Neuronal stem cell (in vitro differentiated cells): ENCODE data around the gene OR6B2. TPM values are rescaled to one million over a fixed set of nuclear protein-coding genes. Genes with fewer than 3 reads are reported as not detected.

Source experiments
- DNase-seq: peaks from one replicate; pipeline ENCODE4 v3.0.0-alpha.2; 2013; ENCODE audit warnings: low spot score
- H2AFZ ChIP-seq: one replicate; pipeline ENCODE4 v1.6.1; 2013; ENCODE audit warnings: mild to moderate bottlenecking, low read length, inconsistent platforms
- H2AK5ac ChIP-seq: 2 replicates; pipeline ENCODE4 v1.6.1; 2013; ENCODE audit warnings: low read depth, mild to moderate bottlenecking, inconsistent platforms, low read length, moderate library complexity, mixed read lengths
- H2BK120ac ChIP-seq: 2 replicates; pipeline ENCODE4 v1.6.1; 2013; ENCODE audit warnings: low read depth, mild to moderate bottlenecking, inconsistent platforms, low read length, moderate library complexity, mixed read lengths
- H2BK12ac ChIP-seq: one replicate; pipeline ENCODE4 v1.6.1; 2013; ENCODE audit warnings: low read length, inconsistent platforms
- H2BK15ac ChIP-seq: 2 replicates; pipeline ENCODE4 v1.6.1; 2013; ENCODE audit warnings: mild to moderate bottlenecking, low read length, inconsistent platforms, mixed read lengths
- H2BK5ac ChIP-seq: one replicate; pipeline ENCODE4 v1.6.1; 2013; ENCODE audit warnings: inconsistent platforms, mild to moderate bottlenecking, low read length, moderate library complexity
- H3K14ac ChIP-seq: one replicate; pipeline ENCODE4 v1.6.1; 2013; ENCODE audit warnings: low read length, inconsistent platforms
- H3K18ac ChIP-seq: 2 replicates; pipeline ENCODE4 v1.6.1; 2013; ENCODE audit warnings: low read length, inconsistent platforms
- H3K23ac ChIP-seq: 2 replicates; pipeline ENCODE4 v1.6.1; 2013; ENCODE audit warnings: low read depth, mild to moderate bottlenecking, mixed read lengths, low read length, inconsistent platforms; ENCODE audit not compliant: poor library complexity
- H3K27ac ChIP-seq: replicated peaks from 3 replicates; pipeline ENCODE4 v1.5.1; 2013; ENCODE audit warnings: low read length, inconsistent platforms
- H3K27me3 ChIP-seq, 3 experiments: 2 replicates each; pipeline ENCODE4 v1.6.1; 2013; ENCODE audit warnings: low read length in 3 of 3, mild to moderate bottlenecking in 2 of 3, inconsistent platforms in 1 of 3, low read depth in 1 of 3, mixed read lengths in 1 of 3, moderate library complexity in 1 of 3; ENCODE audit not compliant: control insufficient read depth in 3 of 3, insufficient read depth in 3 of 3
- H3K36me3 ChIP-seq, 2 donors: replicated peaks in 1 of 2; 2 replicates each; pipeline ENCODE4 v1.6.1; 2013; ENCODE audit warnings: low read length in 2 of 2; ENCODE audit not compliant: control insufficient read depth in 2 of 2, insufficient read depth in 2 of 2
- H3K4ac ChIP-seq: 2 replicates; pipeline ENCODE4 v1.6.1; 2013; ENCODE audit warnings: inconsistent platforms, mild to moderate bottlenecking, low read length, moderate library complexity
- H3K4me1 ChIP-seq, 2 donors: 1 replicate in 1 of 2; 2 replicates in 1 of 2; pipeline ENCODE4 v1.6.1; 2013; ENCODE audit warnings: low read length in 2 of 2, low read depth in 1 of 2; ENCODE audit not compliant: control insufficient read depth in 2 of 2, insufficient read depth in 1 of 2
- H3K4me2 ChIP-seq: one replicate; pipeline ENCODE4 v1.6.1; 2013; ENCODE audit warnings: mild to moderate bottlenecking, low read length, inconsistent platforms; ENCODE audit not compliant: insufficient read depth, poor library complexity, severe bottlenecking
- H3K4me3 ChIP-seq, 2 donors: 2 replicates each; pipeline ENCODE4 v1.5.1; 2013; ENCODE audit warnings: low read length in 2 of 2, mild to moderate bottlenecking in 2 of 2, inconsistent platforms in 1 of 2, moderate library complexity in 1 of 2
- H3K79me1 ChIP-seq: one replicate; pipeline ENCODE4 v1.6.1; 2013; ENCODE audit warnings: low read depth, mild to moderate bottlenecking, inconsistent platforms, low read length, moderate library complexity
- H3K9ac ChIP-seq: one replicate; pipeline ENCODE4 v1.6.1; 2013; ENCODE audit warnings: mild to moderate bottlenecking, low read depth, low read length, inconsistent platforms; ENCODE audit not compliant: poor library complexity
- H3K9me3 ChIP-seq, 2 donors: replicated peaks in 1 of 2; 2 replicates each; pipeline versions ENCODE3 to v1.6.1; 2013; ENCODE audit warnings: low read length in 2 of 2, mild to moderate bottlenecking in 2 of 2, inconsistent platforms in 1 of 2, low read depth in 1 of 2, mixed read lengths in 1 of 2, moderate library complexity in 1 of 2; ENCODE audit not compliant: control insufficient read depth in 2 of 2, insufficient read depth in 1 of 2
- H4K8ac ChIP-seq: one replicate; pipeline ENCODE4 v1.6.1; 2013; ENCODE audit warnings: low read depth, mild to moderate bottlenecking, inconsistent platforms, low read length, moderate library complexity
- H4K91ac ChIP-seq: one replicate; pipeline ENCODE4 v1.6.1; 2013; ENCODE audit warnings: low read length, low read depth, mild to moderate bottlenecking, inconsistent platforms; ENCODE audit not compliant: poor library complexity
- WGBS, 2 donors: extraction: QIAGEN DNeasy Blood & Tissue Kit; methylation state at CpG; one replicate each; pipeline ENCODE4 v1.1.7; 2013; ENCODE audit warnings: missing lambda C conversion rate in 2 of 2, mixed read lengths in 1 of 2; ENCODE audit not compliant: insufficient read length in 2 of 2, insufficient replicate concordance in 1 of 2; ENCODE audit errors: extremely low coverage in 2 of 2; 5-methylcytosine and 5-hydroxymethylcytosine counted together
- polyA plus RNA-seq, 2 experiments: library from polyadenylated mRNA; stranded (reverse); fragments of 200-250 nt; gene quantifications; one replicate each; pipeline ENCODE4 v1.2.3, GENCODE V29; 2013

The OR6B2 gene
- polyA plus RNA-seq (2013, experiment 1 of 2) = not detected
- polyA plus RNA-seq (2013, experiment 2 of 2) = not detected

DNA sequence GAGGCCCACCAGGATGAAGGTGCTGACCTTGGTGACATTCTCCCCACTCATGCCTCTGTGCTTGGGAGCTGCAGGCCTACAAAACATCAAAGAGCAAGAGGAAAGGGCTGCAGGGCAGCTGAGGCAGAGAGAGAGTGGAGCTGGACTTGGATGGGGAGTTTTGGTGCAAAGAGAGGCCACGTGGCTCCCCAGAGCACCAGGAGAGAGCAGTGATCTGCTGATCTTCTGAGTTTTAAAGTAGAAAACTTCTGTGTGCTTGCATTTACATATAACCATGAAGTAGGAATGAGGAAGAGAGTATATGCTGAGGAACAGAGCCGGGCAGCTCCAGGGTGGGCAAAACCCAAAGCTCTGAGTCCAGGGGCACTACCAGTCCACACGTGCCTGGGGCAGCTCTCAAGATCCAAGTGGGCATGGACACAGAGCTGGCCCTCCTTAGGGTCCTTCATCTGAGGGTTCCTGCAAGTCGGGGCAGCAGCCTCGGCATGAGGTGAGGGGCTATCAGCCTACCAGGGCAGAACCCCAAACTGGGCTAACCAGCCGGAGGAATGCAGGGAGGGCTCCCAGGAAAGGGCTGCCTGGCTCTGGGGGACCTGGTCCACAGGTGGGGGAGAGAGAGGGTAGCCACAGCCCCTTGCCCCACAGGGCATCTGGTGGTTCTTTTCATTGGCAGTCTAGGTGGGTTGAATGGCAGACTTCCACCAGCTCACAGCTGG, at the start of gene OR6B2:
Gene OR6B2 (minus strand): TSS at position 51 of the 716 bp plus-strand sequence. CDS start 0 bp downstream, at position 51.
- no peaks in the 10 kb centered on the region for H3K79me1 ChIP-seq
- H3K4me1 ChIP-seq = no peaks in the 10 kb centered on the region
- no peak within 1 kb of the TSS for H3K9ac ChIP-seq
- H3K9me3 ChIP-seq = no peaks in the 10 kb centered on the region
- H3K18ac ChIP-seq = no peak within 1 kb of the TSS
- no peak within 1 kb of the TSS for H3K4me3 ChIP-seq
- H3K4me2 ChIP-seq = no peak within 1 kb of the TSS
- H3K27me3 ChIP-seq = peaks cover 0 to 26% (median 3%) of the 10 kb centered on the region in 3 experiments
- no peak within 1 kb of the TSS for H2BK12ac ChIP-seq
- DNase-seq = no peak
- H2AFZ ChIP-seq = no peak within 1 kb of the TSS
- no peak within 1 kb of the TSS for H2AK5ac ChIP-seq
- no CpG with 5 or more reads among the region's 6 CpGs for WGBS, 2 donors
- H3K27ac ChIP-seq = no peak within 1 kb of the TSS
- H3K23ac ChIP-seq = peak within 1 kb of the TSS; percentile 85
- no peak within 1 kb of the TSS for H2BK120ac ChIP-seq
- H4K8ac ChIP-seq = no peak within 1 kb of the TSS
- no peak within 1 kb of the TSS for H3K4ac ChIP-seq
- no peak within 1 kb of the TSS for H4K91ac ChIP-seq
- no peak within 1 kb of the TSS for H3K14ac ChIP-seq
- no peak within 1 kb of the TSS for H2BK15ac ChIP-seq
- H3K36me3 ChIP-seq = no peaks in the 10 kb centered on the region
- H2BK5ac ChIP-seq = no peak within 1 kb of the TSS

DNA sequence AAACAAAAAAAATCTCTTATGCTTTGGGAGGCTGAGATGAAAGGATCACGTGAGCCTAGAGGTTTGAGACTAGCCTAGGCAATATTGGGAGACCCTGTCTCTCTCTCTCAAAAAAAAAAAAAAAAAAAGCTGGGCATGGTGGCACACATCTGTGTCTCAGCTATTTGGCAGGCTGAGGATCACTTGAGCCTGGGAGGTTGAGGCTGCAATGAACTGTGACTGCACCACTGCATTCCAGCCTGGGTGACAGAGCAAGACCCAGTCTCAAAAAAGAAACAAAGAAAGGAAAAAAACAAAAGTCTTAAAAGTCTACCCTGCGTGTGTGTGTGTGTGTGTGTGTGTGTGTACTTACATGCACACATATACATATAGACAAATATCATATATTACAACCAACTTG, 48.4 kb upstream of the OR6B2 start:
- Histone ChIP-seq H3K79me1 (no peaks in the 10 kb centered on the region), H3K9ac (no peak overlapping the region), H3K27ac (no peak overlapping the region), H4K8ac (no peak overlapping the region), H3K14ac (no peak overlapping the region), H2AK5ac (no peak overlapping the region), H2AFZ (no peak overlapping the region), H4K91ac (no peak overlapping the region), H2BK12ac (no peak overlapping the region), H3K36me3 (no peaks in the 10 kb centered on the region), H3K4me3 (no peak overlapping the region), H2BK5ac (no peak overlapping the region), H3K4me1 (no peaks in the 10 kb centered on the region), H3K4ac (no peak overlapping the region), H3K9me3 (peaks cover 5 to 7% of the 10 kb centered on the region in 2 donors), H2BK120ac (no peak overlapping the region), H2BK15ac (no peak overlapping the region), H3K23ac (no peak overlapping the region), H3K4me2 (no peak overlapping the region), H3K18ac (no peak overlapping the region), H3K27me3 (no peaks in the 10 kb centered on the region)
- DNase-seq = no peak
- no CpG with 5 or more reads among the region's 2 CpGs for WGBS, 2 donors

DNA sequence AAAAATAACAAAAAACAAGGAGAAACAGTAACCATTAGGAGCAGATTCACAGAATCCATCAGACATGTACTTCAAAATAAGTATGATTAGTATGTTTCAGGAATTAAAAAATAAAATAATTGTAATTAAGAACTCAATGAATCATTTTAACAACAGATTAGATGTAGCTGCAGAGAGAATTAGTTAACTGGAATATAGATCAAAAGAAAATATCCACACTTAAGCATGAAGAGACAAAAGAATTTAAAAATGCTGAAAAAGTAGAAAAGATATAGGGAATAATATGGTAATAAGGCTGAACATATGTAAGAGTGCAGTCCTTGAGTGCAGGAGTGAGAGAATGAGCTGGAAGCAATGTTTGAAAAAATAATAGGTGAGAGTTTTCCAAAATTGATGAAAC, 47.2 kb upstream of the OR6B2 start:
- no peaks in the 10 kb centered on the region for H3K79me1 ChIP-seq
- no peak overlapping the region for H3K23ac ChIP-seq
- H2AFZ ChIP-seq = no peak overlapping the region
- no peak overlapping the region for H3K4me3 ChIP-seq
- H3K4me1 ChIP-seq = no peaks in the 10 kb centered on the region
- H2BK12ac ChIP-seq = no peak overlapping the region
- no peak for DNase-seq
- no peak overlapping the region for H3K9ac ChIP-seq
- H3K4me2 ChIP-seq = no peak overlapping the region
- H2BK5ac ChIP-seq = no peak overlapping the region
- no peak overlapping the region for H3K14ac ChIP-seq
- no peaks in the 10 kb centered on the region for H3K27me3 ChIP-seq
- no peak overlapping the region for H3K4ac ChIP-seq
- H3K36me3 ChIP-seq = no peaks in the 10 kb centered on the region
- H2BK120ac ChIP-seq = no peak overlapping the region
- no peak overlapping the region for H4K8ac ChIP-seq
- no peak overlapping the region for H3K27ac ChIP-seq
- H2AK5ac ChIP-seq = no peak overlapping the region
- H3K18ac ChIP-seq = no peak overlapping the region
- H4K91ac ChIP-seq = no peak overlapping the region
- H2BK15ac ChIP-seq = no peak overlapping the region
- H3K9me3 ChIP-seq = peaks cover 5 to 7% of the 10 kb centered on the region in 2 donors

DNA sequence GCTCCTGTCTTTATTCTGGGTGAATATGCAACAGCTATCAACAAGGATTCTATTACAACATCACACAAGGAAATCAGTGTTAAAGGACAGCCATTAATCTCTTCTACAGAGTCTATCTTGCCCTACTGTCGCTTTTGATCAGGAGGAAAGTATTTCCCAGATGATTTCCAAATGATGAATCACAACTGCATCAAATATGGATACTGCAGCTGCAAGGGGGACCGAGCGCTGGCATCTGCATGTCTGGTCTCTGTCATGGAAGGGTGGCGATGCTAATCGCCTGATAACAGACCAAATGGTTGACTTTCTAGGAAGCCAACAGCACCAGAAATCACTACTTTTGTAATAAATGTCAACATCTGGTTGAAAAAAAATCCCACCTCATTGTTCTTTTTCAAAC, 44.3 kb upstream of the OR6B2 start:
- H3K14ac ChIP-seq = no peak overlapping the region
- H3K23ac ChIP-seq = no peak overlapping the region
- no peak overlapping the region for H2BK120ac ChIP-seq
- H2BK12ac ChIP-seq = no peak overlapping the region
- H3K4me1 ChIP-seq = no peaks in the 10 kb centered on the region
- H3K4me2 ChIP-seq = no peak overlapping the region
- no CpG with 5 or more reads among the region's 5 CpGs for WGBS, 2 donors
- no peak overlapping the region for H3K4me3 ChIP-seq
- no peak overlapping the region for H4K8ac ChIP-seq
- no peak overlapping the region for H3K9ac ChIP-seq
- H2AK5ac ChIP-seq = no peak overlapping the region
- DNase-seq = no peak
- H2AFZ ChIP-seq = no peak overlapping the region
- H3K27ac ChIP-seq = no peak overlapping the region
- H2BK15ac ChIP-seq = no peak overlapping the region
- H3K79me1 ChIP-seq = no peaks in the 10 kb centered on the region
- H3K9me3 ChIP-seq = peaks cover 4 to 5% of the 10 kb centered on the region in 2 donors
- H3K36me3 ChIP-seq = no peaks in the 10 kb centered on the region
- no peak overlapping the region for H4K91ac ChIP-seq
- no peak overlapping the region for H3K18ac ChIP-seq
- H3K4ac ChIP-seq = no peak overlapping the region
- no peak overlapping the region for H2BK5ac ChIP-seq
- no peaks in the 10 kb centered on the region for H3K27me3 ChIP-seq
